Trophoblast cell (in vitro differentiated cells and primary cell): ENCODE data around the gene PIK3R5.

Experiments used
- DNase-seq, 2 donors: peaks; one replicate each; pipeline ENCODE4 v3.0.0-alpha.2; 2016
- H2AFZ ChIP-seq: 2 replicates; pipeline ENCODE4 v1.6.1; 2013; ENCODE audit warnings: low read length, moderate library complexity, mild to moderate bottlenecking; ENCODE audit not compliant: insufficient read depth, poor library complexity
- H2AK5ac ChIP-seq: 2 replicates; pipeline ENCODE4 v1.6.1; 2013; ENCODE audit warnings: mild to moderate bottlenecking, low read length
- H2BK120ac ChIP-seq: 2 replicates; pipeline ENCODE4 v1.6.1; 2013; ENCODE audit warnings: low read length, mild to moderate bottlenecking, moderate library complexity; ENCODE audit not compliant: insufficient read depth, poor library complexity
- H2BK12ac ChIP-seq: 2 replicates; pipeline ENCODE4 v1.6.1; 2013; ENCODE audit warnings: mild to moderate bottlenecking, low read length, moderate library complexity
- H2BK5ac ChIP-seq: 2 replicates; pipeline ENCODE4 v1.6.1; 2013; ENCODE audit warnings: low read length, low read depth, moderate library complexity, mild to moderate bottlenecking; ENCODE audit not compliant: poor library complexity
- H3K14ac ChIP-seq: 2 replicates; pipeline ENCODE4 v1.6.1; 2013; ENCODE audit warnings: mild to moderate bottlenecking, low read length
- H3K18ac ChIP-seq: 2 replicates; pipeline ENCODE4 v1.6.1; 2013; ENCODE audit warnings: mild to moderate bottlenecking, low read length
- H3K23ac ChIP-seq: 2 replicates; pipeline ENCODE4 v1.6.1; 2013; ENCODE audit warnings: low read length
- H3K27ac ChIP-seq: 2 replicates; pipeline ENCODE4 v1.5.1; 2013; ENCODE audit warnings: low read depth, mild to moderate bottlenecking, inconsistent platforms, low read length, moderate library complexity
- H3K27me3 ChIP-seq: 2 replicates; pipeline ENCODE4 v1.6.1; 2013; ENCODE audit warnings: inconsistent platforms, mild to moderate bottlenecking, low read length, moderate library complexity; ENCODE audit not compliant: insufficient read depth
- H3K36me3 ChIP-seq, 2 experiments: 1 replicate in 1 of 2; 2 replicates in 1 of 2; pipeline ENCODE4 v1.6.1; 2013; ENCODE audit warnings: low read length in 2 of 2, mild to moderate bottlenecking in 2 of 2, moderate library complexity in 1 of 2; ENCODE audit not compliant: insufficient read depth in 2 of 2, control insufficient read depth in 1 of 2
- H3K4ac ChIP-seq: 2 replicates; pipeline ENCODE4 v1.6.1; 2013; ENCODE audit warnings: low read depth, mild to moderate bottlenecking, low read length, moderate library complexity
- H3K4me1 ChIP-seq, 2 experiments: 1 replicate in 1 of 2; 2 replicates in 1 of 2; pipeline ENCODE4 v1.6.1; 2013; ENCODE audit warnings: low read length in 2 of 2, mild to moderate bottlenecking in 2 of 2, moderate library complexity in 1 of 2; ENCODE audit not compliant: insufficient read depth in 2 of 2, control insufficient read depth in 1 of 2
- H3K4me2 ChIP-seq: 2 replicates; pipeline ENCODE4 v1.6.1; 2013; ENCODE audit warnings: inconsistent platforms, mild to moderate bottlenecking, low read length, moderate library complexity
- H3K4me3 ChIP-seq: 2 replicates; pipeline ENCODE4 v1.5.1; 2013; ENCODE audit warnings: mild to moderate bottlenecking, low read depth, low read length, inconsistent platforms
- H3K79me1 ChIP-seq: one replicate; pipeline ENCODE4 v1.6.1; 2013; ENCODE audit warnings: low read length
- H3K79me2 ChIP-seq: 2 replicates; pipeline ENCODE4 v1.6.1; 2013; ENCODE audit warnings: low read length, mild to moderate bottlenecking; ENCODE audit not compliant: control insufficient read depth, insufficient read depth, poor library complexity
- H3K9ac ChIP-seq: 2 replicates; pipeline ENCODE4 v1.6.1; 2013; ENCODE audit warnings: mild to moderate bottlenecking, low read length
- H3K9me3 ChIP-seq: 2 replicates; pipeline ENCODE4 v1.6.1; 2013; ENCODE audit warnings: low read depth, mild to moderate bottlenecking, control low read depth, inconsistent platforms, low read length; ENCODE audit not compliant: insufficient read depth
- H4K12ac ChIP-seq: 2 replicates; pipeline ENCODE4 v1.6.1; 2013; ENCODE audit warnings: low read depth, mild to moderate bottlenecking, low read length, moderate library complexity
- H4K8ac ChIP-seq: 2 replicates; pipeline ENCODE4 v1.6.1; 2013; ENCODE audit warnings: low read depth, mild to moderate bottlenecking, low read length, moderate library complexity
- H4K91ac ChIP-seq: one replicate; pipeline ENCODE4 v1.6.1; 2013; ENCODE audit warnings: low read depth, mild to moderate bottlenecking, low read length, moderate library complexity
- WGBS: extraction: QIAGEN DNeasy Blood & Tissue Kit; methylation state at CpG from one replicate; pipeline ENCODE4 v1.1.7; 2013; ENCODE audit warnings: missing lambda C conversion rate; ENCODE audit not compliant: insufficient read length, insufficient coverage; ENCODE audit errors: extremely low coverage; 5-methylcytosine and 5-hydroxymethylcytosine counted together

Gene PIK3R5

DNA sequence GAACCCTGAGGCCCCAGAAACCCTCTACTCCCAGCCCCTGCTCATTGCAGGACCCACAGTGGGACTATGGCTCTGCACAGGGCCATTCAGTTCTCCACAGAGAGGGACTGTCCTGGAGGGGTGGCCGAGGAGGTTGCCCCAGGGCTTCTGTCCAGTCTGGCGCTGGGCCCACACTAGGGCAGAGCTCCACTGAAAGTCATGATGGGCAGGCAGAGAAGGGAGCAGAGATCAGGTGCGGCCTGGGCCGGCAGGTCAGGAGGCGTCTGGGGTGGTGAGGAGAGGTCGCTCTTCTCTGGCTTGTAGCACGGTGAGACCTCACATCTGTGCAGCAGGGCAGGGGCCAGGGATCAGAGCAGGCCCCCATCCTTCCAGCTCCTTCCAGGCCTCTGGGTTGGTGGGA, 85.0 kb downstream of the PIK3R5 start:
- no peak overlapping the region for H2BK5ac ChIP-seq
- no peaks in the 10 kb centered on the region for H3K79me2 ChIP-seq
- H3K27me3 ChIP-seq, result no peaks in the 10 kb centered on the region
- H3K18ac ChIP-seq, result no peak overlapping the region
- H4K8ac ChIP-seq, result no peak overlapping the region
- no peaks in the 10 kb centered on the region for H3K9me3 ChIP-seq
- H4K91ac ChIP-seq, result no peak overlapping the region
- WGBS, result no CpG with 5 or more reads among the region's 7 CpGs
- H3K4me2 ChIP-seq, result no peak overlapping the region
- H3K23ac ChIP-seq, result no peak overlapping the region
- no peak overlapping the region for H3K4me3 ChIP-seq
- H4K12ac ChIP-seq, result no peak overlapping the region
- no peak for DNase-seq
- no peak overlapping the region for H2BK120ac ChIP-seq
- H2AFZ ChIP-seq, result no peak overlapping the region
- no peak overlapping the region for H2BK12ac ChIP-seq
- no peak overlapping the region for H2AK5ac ChIP-seq
- H3K9ac ChIP-seq, result no peak overlapping the region
- no peaks in the 10 kb centered on the region for H3K36me3 ChIP-seq
- no peak overlapping the region for H3K27ac ChIP-seq
- H3K4me1 ChIP-seq, result no peaks in the 10 kb centered on the region
- H3K14ac ChIP-seq, result no peak overlapping the region
- no peaks in the 10 kb centered on the region for H3K79me1 ChIP-seq
- no peak overlapping the region for H3K4ac ChIP-seq

GRCh38 chr17:8879410-8879809, 86.1 kb downstream of the PIK3R5 start:
- no CpG with 5 or more reads among the region's 7 CpGs for WGBS
- H3K79me1 ChIP-seq, result no peaks in the 10 kb centered on the region

GRCh38 chr17:8877984-8878383, 87.5 kb downstream of the PIK3R5 start:
- H3K4ac ChIP-seq, result no peak overlapping the region
- no peak overlapping the region for H3K23ac ChIP-seq
- no peaks in the 10 kb centered on the region for H3K36me3 ChIP-seq
- H2AK5ac ChIP-seq, result no peak overlapping the region
- no peaks in the 10 kb centered on the region for H3K79me1 ChIP-seq
- no peaks in the 10 kb centered on the region for H3K4me1 ChIP-seq
- no peak overlapping the region for H3K14ac ChIP-seq
- no peak overlapping the region for H3K4me3 ChIP-seq
- WGBS, result no CpG with 5 or more reads among the region's 4 CpGs
- no peak overlapping the region for H2BK120ac ChIP-seq
- H3K79me2 ChIP-seq, result no peaks in the 10 kb centered on the region
- H3K9me3 ChIP-seq, result no peaks in the 10 kb centered on the region
- no peak for DNase-seq
- no peak overlapping the region for H3K27ac ChIP-seq
- H4K12ac ChIP-seq, result no peak overlapping the region
- no peaks in the 10 kb centered on the region for H3K27me3 ChIP-seq
- no peak overlapping the region for H2AFZ ChIP-seq
- H3K4me2 ChIP-seq, result no peak overlapping the region
- H2BK12ac ChIP-seq, result no peak overlapping the region
- H2BK5ac ChIP-seq, result no peak overlapping the region
- no peak overlapping the region for H3K9ac ChIP-seq
- no peak overlapping the region for H3K18ac ChIP-seq
- no peak overlapping the region for H4K8ac ChIP-seq
- H4K91ac ChIP-seq, result no peak overlapping the region

More at GRCh38 chr17:8879410-8879809, 86.1 kb downstream of the PIK3R5 start:
- no peaks in the 10 kb centered on the region for H3K79me2 ChIP-seq
- H2BK5ac ChIP-seq, result no peak overlapping the region
- no peak overlapping the region for H4K12ac ChIP-seq
- H3K9ac ChIP-seq, result no peak overlapping the region
- no peak overlapping the region for H2AK5ac ChIP-seq
- H3K4me1 ChIP-seq, result no peaks in the 10 kb centered on the region
- no peak overlapping the region for H3K18ac ChIP-seq
- H3K4me3 ChIP-seq, result no peak overlapping the region
- no peak overlapping the region for H3K4me2 ChIP-seq
- H4K91ac ChIP-seq, result no peak overlapping the region
- H2BK12ac ChIP-seq, result no peak overlapping the region
- H2AFZ ChIP-seq, result no peak overlapping the region
- H3K9me3 ChIP-seq, result no peaks in the 10 kb centered on the region
- no peaks in the 10 kb centered on the region for H3K36me3 ChIP-seq
- no peak overlapping the region for H3K4ac ChIP-seq
- no peak overlapping the region for H3K14ac ChIP-seq
- H2BK120ac ChIP-seq, result no peak overlapping the region
- no peak overlapping the region for H3K27ac ChIP-seq
- H3K23ac ChIP-seq, result no peak overlapping the region
- no peak for DNase-seq
- no peak overlapping the region for H4K8ac ChIP-seq
- H3K27me3 ChIP-seq, result no peaks in the 10 kb centered on the region

DNA sequence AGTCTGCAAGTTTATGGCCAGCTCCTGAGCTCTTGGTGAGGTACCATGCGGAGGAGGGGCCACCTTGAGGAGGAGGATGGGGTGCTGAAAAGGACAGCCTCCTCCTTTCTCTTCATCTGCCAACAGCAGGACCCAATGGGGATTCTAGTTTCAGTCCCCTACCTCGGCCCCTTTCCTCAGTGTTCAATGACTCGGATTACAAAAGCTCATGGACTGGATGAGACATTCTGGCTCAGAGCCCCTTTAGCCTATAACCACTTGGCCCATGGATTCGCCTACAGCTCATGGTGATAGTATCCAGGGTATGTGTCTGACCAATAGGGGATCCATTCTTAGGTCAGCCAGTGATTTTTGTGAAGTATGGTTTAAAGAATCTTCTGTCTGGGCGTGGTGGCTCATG, 89.5 kb downstream of the PIK3R5 start:
- Histone ChIP-seq H4K91ac (no peak overlapping the region), H4K8ac (no peak overlapping the region), H3K27me3 (no peaks in the 10 kb centered on the region), H3K36me3 (no peaks in the 10 kb centered on the region), H3K9me3 (no peaks in the 10 kb centered on the region), H3K79me1 (no peaks in the 10 kb centered on the region), H2BK120ac (no peak overlapping the region), H3K4ac (no peak overlapping the region), H2AK5ac (no peak overlapping the region), H3K23ac (no peak overlapping the region), H3K9ac (no peak overlapping the region), H3K14ac (no peak overlapping the region), H2AFZ (no peak overlapping the region), H4K12ac (no peak overlapping the region), H2BK12ac (no peak overlapping the region), H3K18ac (no peak overlapping the region), H3K4me2 (no peak overlapping the region), H3K27ac (no peak overlapping the region), H2BK5ac (no peak overlapping the region), H3K79me2 (no peaks in the 10 kb centered on the region), H3K4me1 (no peaks in the 10 kb centered on the region), H3K4me3 (no peak overlapping the region)
- DNase-seq, result peak in 1 of 2 donors; percentile 52
- WGBS, result no CpG with 5 or more reads among the region's 5 CpGs
